ENCODE data around the gene MOB1A.

DNA sequence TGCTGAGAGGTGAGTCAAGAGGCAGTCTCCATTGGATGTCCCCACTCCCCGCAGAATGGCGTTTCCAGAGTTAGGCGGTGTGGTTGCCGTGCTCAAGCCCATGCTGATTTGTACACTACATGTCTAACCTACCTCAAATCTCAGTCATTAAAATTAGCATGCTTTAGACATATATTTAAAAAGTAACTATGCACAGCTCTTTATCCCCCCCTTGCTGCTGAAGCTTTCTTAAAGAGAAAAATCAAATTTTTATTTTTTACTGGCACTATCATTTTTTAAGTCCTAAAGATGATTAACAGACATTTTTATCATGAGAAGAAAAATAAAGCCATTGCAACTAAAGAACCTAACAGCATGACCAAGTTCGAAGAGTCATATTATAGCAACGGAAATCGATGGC is 73.8 kb downstream of the MOB1A start:
- TF ChIP-seq POLR2A (IDR thresholded peaks at IDR 0.05) (no peak), EP300 (IDR thresholded peaks at IDR 0.05) (no peak)
- TF ChIP-seq, protein P1, sequence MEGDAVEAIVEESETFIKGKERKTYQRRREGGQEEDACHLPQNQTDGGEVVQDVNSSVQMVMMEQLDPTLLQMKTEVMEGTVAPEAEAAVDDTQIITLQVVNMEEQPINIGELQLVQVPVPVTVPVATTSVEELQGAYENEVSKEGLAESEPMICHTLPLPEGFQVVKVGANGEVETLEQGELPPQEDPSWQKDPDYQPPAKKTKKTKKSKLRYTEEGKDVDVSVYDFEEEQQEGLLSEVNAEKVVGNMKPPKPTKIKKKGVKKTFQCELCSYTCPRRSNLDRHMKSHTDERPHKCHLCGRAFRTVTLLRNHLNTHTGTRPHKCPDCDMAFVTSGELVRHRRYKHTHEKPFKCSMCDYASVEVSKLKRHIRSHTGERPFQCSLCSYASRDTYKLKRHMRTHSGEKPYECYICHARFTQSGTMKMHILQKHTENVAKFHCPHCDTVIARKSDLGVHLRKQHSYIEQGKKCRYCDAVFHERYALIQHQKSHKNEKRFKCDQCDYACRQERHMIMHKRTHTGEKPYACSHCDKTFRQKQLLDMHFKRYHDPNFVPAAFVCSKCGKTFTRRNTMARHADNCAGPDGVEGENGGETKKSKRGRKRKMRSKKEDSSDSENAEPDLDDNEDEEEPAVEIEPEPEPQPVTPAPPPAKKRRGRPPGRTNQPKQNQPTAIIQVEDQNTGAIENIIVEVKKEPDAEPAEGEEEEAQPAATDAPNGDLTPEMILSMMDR (IDR thresholded peaks at IDR 0.05), result no peak

Data from upper lobe of left lung (tissue), 4 donors.